Panc1 (cell line): ENCODE data around the gene CACNA1I.

Experiments used
- CTCF ChIP-seq: fragments of 450-650 bp; IDR thresholded peaks from 2 replicates; pipeline ENCODE4 v1.5.1; 2017; ENCODE audit warnings: mild to moderate bottlenecking
- POLR2AphosphoS5 ChIP-seq: IDR thresholded peaks from 2 replicates; pipeline ENCODE4 v1.6.1; 2012; ENCODE audit warnings: mild to moderate bottlenecking, low read depth, low read length, moderate library complexity
- SIN3A ChIP-seq: IDR thresholded peaks from 2 replicates; pipeline ENCODE4 v1.6.1; 2012; ENCODE audit warnings: low read depth, mild to moderate bottlenecking, low read length, moderate library complexity, borderline replicate concordance; ENCODE audit not compliant: insufficient read depth

GRCh38 chr22:39592081-39593065, 21.8 kb downstream of the CACNA1I start:
- TF ChIP-seq CTCF (no peak), POLR2AphosphoS5 (no peak), SIN3A (no peak)
